Activated T-cell treated with anti-CD3 and anti-CD28 coated beads for 48 hours (primary cell): Measurements from ENCODE around the gene TELO2.

ENCODE experiments used
- DNase-seq: peaks from one replicate; pipeline ENCODE4 v3.0.0-alpha.2; 2020; ENCODE audit warnings: low read depth

The TELO2 gene

DNA sequence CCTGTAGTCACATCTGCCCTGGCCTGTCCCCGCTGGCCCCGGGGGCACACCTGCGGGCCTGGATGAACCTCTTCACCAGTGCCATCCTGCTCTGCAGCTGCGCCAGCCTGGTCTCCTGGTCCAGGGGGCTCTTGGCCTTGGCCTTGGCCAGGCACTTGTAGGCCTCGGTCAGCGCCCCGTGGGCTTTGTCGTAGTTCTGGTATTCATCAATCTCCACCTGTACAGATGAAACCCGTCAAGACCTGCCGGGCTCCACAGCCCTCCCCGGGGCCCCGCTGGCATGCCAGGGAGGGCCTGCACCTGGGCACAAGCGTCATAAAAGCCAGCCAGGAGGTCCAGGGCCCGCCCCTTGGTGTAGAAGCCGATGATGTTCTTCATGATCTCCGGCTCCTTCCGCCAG lies 26.7 kb downstream of the TELO2 start:
- no peak for DNase-seq

DNA sequence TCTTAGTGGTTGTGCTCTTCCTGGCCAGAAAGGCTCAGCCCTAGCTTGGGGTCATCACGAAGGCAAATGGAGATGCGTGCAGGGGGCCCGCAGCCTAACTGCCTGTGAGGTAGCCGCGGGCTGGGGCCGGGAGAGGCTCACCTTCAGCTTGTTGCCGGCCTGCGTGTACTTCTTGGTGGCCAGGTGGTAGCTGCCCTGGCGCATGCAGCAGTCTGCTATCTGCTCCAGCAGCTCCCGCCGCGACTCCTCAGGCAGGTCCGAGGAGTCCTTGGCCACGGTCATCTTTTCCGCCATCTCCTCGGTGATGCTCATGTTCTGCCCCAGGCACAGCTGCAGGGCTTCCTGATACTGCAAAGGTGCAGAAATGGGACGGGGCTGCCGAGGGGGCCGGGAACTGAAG lies 27.3 kb downstream of the TELO2 start:
- no peak for DNase-seq

DNA sequence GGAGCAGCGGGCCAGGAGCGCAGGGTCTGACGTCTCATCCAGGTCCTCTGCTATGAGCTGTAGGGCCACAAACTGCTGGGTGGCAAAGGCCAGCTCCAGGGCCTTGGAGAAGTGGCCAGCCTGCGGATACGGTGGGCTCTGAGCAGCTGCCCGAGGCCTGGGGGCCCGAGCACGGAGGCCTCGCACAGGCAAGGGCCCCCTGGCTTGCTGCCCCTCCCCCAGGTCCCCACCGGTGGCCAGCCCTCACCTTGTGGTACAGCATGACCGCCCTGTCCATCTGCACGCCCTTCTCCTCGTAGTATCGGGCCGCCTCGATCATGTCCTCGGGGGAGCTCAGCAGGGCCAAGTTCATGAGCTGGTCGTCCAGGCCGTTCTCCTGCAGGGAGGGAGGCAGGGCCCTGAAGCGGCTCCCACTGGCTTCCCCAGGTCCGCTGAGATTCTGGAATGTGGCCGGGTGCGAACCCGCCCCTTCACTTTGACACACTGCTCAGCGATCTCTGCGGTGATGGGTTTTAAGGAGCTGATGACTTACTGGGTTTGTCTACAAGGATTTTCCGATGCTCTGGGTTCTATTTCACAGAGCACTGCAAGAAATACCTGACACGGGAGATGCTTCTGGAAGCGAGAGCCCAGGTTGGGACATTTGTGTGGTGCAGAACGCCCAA lies 30.6 kb downstream of the TELO2 start:
- DNase-seq = no peak

DNA sequence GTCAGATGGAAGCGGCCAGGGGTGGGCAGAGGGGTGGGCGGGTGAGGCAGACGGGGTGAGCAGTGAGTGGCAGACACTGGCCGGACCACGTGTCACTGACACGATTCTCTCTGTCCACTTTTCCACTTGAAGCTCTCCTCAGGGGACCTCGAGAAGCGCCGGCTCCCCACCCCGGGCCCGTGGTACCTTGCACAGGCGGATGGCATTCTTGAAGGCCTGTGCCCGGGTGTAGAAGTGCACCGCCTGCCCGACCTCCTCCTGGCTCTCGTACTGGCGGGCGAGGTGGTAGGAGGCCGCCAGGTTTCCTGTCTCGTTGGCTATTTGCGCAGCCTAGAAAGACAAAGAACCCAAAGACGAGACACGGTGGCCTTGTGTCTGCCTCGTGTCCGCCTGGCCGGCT lies 31.2 kb downstream of the TELO2 start:
- DNase-seq = no peak

DNA sequence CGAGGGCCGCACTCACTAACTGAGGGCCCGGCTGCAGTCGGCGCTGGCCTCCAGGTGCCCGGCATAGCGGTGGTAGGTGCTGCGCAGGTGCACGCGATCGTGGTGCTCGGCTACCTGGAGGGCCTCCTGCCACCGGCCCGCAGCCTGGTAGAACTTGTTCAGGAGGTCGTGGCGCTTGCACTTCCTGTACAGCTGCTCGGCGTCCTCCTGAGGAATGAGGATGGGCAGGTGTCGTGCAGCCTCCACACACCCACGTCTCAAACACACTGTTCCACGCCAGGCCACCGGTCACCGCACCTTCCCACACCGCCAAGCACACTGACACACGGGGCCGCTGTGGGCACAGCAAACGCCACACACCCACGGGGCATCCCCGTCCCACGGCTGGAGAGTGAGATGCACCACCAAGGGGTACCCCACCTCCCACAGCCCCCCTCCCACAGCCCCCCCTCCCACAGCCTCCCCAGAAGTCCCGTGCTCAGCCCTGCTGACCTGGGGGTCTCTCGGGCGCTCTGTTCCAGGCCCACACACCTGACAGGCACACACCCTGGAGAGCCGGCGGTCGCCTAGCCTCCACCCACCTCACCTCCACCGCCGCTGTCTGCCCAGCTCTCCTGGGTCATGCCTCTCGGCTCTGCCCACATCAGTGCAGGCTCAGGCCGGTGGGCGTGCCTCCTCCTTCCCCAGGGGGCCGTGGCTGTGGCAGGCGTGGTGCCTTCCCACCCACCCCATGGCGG lies 32.9 kb downstream of the TELO2 start:
- no peak for DNase-seq

DNA sequence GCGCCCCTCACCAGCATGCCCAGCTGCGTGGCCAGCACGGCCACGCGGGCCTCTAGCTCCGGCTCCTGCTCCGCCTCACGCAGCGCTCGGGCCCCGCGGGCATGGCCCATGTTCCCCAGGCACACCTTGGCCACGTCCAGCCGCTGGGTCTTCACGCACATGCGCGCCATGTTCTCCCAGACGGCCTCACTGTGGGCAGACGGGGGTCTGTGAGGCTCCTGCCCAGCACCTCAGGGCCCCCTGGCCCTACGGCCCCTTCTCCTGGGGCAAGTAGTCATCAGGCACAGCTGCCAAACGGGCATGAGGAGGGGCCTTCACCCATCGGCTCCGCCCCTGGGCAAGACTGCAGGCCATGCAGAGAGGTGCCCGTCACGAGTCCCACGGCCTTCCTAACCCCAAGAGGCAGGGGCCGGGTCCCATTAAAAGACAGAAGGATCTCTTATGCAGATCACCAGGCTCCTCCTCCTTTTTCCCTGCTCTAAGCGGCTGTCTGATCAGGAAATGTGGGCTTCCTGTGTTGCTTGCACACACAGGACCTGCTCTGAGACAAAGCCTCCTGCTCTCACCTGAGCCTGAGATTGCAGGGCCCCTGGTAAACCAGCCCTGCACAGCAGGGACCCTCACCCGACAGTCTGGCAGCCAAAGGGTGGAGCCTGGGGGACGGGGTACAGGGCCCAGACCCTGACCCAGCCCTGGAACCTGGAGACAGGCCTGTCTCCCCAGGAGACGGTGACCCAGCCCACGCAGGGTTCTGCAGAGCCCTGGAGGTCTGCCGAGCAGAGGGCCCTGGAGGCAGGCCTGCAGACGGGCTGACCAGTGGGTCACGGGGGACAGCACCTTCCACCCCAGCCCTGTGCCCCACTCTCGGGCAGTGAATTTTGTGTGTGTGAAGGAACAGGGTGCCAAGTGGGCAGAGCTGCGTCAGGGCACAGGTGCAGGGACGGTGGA lies 33.7 kb downstream of the TELO2 start:
- no peak for DNase-seq

DNA sequence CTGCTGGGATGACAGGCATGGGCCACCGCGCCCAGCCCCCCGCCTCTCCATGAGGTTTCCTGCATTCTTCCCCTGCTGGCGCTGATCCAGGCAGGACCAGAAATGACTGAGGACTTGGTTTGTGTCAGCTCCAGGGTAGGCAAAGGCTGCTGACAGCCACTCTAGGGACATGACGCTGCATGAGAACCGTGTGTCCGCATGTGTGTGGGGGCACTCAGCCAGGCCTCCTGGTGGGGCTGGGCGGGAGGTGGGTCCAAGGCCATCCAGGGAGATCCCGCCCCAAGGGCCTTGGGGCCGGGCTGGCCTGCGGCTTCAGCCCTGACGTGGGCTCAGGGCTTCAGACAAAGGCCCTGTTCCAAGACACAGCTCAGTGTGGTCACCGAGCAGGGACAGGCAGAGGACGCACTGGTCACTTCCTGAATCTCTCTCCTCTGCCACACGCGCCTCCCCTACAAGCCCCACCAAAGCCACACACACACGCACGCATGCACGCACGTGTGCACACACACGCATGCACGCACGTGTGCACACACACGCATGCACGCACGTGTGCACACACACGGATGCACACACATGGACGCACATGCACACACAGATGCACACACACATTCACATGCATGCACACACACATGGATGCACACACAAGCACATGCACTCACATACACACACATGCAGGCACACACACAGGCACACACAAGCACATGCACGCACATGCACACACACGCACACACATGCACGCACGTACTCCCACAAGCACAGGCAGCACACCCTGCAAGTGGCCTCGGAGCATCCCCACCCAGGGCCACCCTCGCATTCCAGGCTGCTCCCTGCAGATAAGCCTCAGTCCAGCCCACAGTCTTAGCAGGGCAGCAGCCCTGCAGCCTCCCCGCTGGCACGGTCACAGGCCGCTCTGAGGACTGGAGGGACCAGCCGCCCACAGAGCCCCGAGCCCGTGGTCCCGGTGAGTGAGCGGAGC lies 35.0 kb downstream of the TELO2 start:
- no peak for DNase-seq

DNA sequence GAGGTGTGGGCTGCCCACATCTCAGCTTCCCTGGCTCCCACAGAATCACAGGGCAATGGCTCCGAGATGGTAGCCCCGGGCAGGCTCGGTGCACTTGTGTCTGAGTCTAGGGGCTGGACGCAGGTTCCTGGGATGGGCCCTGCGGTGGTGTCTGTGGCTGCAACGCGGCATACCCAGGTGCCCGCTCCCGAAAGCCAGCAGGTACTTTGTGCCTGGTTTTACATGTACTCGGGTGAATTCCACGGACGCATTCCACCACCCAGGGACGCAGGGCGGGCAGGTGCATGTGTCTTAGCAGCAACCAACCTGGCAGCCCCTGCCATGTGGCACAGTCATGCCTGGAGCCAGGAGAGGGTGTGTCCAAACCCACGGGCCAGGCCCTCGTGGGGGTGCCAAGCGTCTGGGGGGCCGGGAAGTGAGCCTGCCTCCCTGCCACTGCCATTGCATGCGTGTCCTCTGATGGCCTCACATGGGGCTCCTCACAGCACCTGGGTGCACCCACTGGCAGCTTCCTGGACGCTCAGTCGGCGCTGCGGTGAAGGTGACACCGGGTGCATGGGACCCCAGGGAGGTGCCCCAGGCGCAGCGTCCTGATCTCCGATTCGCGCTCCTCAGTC lies 35.9 kb downstream of the TELO2 start:
- no peak for DNase-seq

DNA sequence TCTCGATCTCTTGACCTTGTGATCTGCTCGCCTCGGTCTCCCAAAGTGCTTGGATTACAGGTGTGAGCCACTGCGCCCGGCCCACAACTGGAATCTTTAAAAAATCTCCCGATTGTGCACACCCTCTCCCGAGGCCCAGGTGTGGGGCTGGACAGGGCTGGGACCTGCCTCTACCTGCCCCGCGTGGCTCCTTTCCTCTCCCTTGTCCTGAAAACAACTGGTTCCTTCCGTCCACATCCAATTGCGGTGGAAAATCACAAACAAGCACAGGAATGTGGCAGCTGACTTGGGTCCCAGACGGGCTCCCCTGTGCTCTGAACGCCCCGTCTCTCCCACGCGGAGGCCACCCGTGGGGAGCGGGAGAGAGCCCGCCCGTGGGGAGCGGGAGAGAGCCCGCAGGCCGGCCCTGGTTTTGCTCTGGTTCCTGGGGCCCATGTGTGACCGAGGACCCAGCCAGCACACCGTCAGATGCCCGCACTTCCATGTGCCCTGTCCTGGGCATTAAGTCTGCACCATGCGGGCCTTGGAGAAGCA lies 37.3 kb downstream of the TELO2 start:
- DNase-seq = no peak

DNA sequence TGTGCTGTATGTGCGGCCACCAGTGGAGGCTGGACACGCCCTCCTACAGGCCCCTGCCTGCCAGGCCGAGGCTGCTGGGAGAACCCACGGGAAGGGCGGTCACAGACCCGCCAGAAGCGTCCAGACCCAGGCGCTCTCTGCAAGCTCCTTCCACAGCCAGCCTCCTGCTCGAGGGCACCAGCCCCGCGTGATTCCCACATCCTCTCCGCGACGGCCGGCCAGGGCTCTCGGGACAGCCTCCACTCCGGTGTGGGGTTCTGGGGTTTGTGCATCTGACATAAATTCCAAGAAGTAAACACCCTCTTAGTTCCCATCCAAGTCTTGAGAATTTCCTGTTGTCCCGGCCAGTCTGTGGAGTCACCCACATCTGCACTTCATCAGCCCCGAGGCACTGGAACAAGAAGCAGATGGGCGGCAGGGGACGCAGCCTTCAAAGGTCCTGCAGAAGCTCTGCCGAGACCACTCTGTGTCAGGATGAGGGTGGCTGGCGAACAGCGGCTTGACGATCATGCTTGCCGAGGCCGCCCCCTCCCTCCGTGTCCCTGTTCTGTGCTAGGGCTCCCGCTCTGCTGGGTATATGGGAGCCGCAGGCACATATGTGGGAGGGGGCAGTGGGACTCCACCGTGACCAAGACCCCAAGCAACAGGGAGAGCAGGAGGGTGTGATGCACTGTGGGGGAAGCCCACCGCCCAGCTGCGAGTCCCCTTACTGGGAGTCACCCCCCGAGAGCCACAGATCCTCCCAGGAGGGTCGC lies 37.9 kb downstream of the TELO2 start:
- DNase-seq = no peak

DNA sequence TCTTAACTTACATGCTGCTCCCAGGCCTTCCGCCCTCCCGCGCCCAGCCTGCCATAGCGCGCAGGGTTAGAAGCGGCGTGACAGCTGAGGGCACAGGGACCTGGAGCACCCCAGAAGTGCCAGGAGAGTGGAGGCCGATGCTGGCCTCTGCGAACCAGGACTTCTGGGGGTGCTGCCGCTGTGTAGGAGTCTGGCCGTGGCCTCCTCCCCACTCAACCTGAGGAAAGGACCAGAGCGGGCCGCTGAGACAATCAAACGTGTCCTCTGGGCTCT lies 38.4 kb downstream of the TELO2 start:
- DNase-seq = no peak

DNA sequence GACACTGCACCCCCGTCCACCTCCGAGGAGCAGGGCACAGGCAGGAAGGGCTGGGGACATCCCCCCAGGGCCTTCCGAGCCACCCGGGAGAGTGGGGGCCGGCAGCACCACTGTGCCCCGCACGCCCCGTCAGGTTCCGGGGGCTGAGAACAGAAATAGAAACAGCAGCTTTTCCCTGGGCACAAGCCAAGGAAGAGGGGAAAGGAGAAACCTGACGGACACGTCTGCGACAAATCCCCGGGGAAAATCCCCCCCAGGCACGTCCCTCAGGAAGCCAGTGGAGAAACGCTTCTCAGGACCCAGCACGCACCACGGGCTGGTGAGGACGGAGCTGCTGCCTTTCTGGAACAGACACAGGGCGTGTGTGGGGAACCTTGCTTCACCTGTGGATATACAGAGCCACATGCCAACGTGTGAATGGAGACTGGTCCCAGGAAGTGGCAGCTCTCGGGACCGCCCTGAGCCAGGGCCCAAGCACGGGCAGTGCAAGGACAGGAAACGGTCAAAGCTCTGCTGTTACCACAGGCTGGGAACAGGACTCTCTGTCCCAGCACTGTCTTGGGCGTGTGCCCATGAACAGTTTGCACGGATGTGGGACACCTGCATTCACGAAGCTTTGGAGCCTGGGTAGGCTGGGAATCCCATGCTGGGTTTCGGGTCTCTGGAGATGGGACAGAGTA lies 39.1 kb downstream of the TELO2 start:
- DNase-seq = no peak

DNA sequence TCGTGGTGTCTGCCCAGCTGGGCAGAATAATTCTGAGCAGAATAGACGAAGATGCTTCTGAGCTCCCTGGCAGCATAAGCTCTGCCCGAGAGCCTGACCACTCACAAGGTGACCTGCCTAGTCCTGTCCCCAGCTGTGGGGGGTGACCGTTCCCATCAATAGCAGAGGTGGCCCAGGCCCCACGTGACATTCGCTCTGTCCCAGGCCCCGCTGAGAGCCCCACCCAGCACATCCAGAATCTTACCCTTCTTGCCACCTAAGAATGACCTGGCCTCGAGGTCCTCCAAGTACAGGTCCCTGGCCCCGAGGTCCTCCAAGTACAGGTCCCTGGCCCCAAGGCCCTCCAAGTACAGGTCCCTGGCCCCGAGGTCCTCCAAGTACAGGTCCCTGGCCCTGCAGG lies 39.6 kb downstream of the TELO2 start:
- no peak for DNase-seq

DNA sequence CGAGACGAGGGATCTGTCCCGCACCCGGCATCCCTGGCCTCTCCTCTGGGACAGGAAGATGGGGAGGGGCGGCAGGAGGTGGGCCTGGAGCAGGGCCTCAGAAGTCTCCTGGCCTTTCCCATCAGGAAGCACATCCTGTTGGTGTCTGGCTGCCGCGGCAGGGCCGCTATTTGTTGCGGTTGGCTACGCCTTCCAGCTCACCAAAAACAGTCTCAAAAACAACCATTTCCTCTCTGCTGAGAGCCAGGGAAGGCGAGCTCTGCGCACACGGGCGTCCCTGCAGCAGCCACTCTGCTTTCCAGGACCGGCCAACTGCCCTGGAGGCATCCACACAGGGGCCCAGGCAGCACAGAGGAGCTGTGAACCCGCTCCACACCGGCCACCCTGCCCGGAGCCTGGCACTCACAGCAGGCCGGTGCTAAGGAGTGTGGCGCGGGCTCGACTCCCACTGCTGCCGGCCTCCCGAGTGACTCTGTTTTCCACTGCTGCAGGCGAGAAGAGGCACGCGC lies 40.3 kb downstream of the TELO2 start, which contains the start of gene TMEM204:
Gene TMEM204, plus strand, starts transcription at position 224 of the 509 bp plus-strand sequence. CDS start 610 bp downstream, outside the sequence.
- peak; percentile 24 for DNase-seq

DNA sequence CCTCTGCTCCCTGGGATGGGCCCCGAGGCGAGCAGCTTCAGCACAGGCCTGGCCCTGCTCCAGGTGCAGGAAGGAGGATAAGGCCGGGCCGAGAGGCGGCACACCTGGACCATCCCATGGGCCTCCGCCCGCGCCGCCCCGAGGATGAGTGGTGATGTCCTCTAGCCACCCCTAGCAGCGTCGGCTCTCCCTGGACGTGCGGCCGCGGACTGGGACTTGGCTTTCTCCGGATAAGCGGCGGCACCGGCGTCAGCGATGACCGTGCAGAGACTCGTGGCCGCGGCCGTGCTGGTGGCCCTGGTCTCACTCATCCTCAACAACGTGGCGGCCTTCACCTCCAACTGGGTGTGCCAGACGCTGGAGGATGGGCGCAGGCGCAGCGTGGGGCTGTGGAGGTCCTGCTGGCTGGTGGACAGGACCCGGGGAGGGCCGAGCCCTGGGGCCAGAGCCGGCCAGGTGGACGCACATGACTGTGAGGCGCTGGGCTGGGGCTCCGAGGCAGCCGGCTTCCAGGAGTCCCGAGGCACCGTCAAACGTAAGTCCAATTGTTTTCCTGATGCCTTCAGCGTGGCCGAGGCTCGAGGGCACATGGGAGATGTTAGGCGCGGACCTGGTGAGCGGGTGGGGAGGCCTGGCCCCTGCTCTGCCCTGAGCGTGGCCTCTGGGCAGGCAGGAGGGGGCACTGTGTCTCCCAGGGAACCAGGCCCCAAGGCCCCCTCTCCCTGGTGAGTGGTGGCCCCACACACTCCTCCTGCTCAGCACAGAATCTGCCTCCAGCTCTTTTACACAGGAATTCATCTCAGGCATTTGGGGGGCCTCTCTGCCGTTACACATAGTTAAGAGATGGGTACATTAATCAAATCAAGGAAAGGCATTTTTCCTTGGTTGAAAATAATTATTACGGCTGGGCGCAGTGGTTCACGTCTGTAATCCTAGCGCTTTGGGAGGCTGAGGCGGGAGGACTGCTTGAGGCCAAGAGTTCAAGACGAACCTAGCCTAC lies 41.2 kb downstream of the TELO2 start:
- DNase-seq = peak; percentile 22

DNA sequence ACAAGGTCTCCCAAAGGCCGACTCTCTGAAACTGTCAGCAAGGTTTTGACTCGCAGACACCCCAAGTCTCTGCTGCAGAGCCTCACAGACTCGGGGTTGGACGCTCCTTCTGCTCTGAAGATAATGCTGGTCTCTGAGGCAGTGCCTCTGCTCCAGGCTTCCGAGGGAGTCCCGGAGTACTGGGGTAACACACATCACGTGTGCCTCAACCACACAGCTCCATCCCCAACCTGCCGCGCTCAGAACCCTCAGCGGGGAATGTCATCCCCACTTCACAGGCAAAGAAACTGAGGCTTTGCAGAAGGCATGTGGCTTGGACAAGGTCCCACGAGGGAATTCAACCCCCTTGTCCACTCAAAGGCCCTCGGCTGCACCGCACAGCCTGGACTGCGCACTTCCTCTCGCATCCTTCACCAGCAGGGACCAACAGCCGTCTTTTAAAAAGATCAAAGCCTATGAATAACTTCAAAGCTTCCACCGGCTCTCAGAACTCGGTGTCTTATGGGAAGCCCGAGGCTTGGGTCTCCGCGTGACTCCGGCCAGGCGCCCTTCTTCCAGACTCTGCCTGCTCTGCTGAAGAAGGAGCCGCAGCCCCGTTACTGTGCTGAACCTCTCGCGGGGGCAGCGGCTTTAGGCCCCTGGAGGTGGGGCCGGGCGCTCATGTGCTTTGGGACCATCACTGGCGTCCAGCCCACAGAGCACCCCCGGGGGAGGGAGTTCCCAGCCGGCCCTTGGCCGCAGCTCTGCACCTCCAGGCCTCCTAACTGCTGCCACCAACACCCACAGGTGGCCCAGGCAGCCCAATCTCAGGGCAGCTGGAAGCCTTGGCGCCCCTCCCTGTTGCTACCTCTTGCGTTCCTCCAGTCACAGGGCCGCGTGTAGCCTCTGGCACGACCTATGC lies 42.5 kb downstream of the TELO2 start:
- peak; percentile 25 for DNase-seq

DNA sequence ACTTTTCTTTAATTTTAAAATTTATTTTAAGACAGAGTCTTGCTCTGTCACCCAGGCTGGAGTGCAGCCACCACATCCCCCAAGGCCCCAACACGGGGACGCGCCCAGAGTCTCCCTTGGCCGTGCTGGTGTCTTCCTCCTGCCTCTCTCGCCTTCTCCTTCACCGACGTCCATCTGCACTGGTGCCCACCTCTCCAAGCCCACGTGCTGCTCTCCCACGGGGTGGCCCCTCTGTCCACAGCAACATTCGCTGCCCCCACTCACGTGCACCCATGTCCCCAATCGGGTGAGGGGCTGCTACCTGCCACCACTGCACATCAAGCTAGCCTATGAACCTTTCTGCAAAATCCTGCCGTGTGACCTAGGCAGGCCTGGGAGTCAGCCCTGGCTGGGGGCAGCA lies 43.4 kb downstream of the TELO2 start:
- no peak for DNase-seq
